LNCaP clone FGC (cell line): ENCODE measurements around the gene EIF4G3.
"Not testable (repeated sequence)": the region's sequence is repeated elsewhere in the genome, so short reads cannot be mapped to it uniquely, and the experiment has no call there.

ENCODE experiments used
- DNase-seq: peaks from one replicate; pipeline ENCODE4 v3.0.0-alpha.2; 2011; ENCODE audit warnings: low read depth
- H3K4me3 ChIP-seq: 2 replicates; pipeline ENCODE4 v1.5.1; 2011; ENCODE audit warnings: mild to moderate bottlenecking, low read depth, low read length, control low read depth
- CTCF ChIP-seq: IDR thresholded peaks from 2 replicates; pipeline ENCODE4 v1.5.1; 2012; ENCODE audit warnings: mild to moderate bottlenecking; ENCODE audit not compliant: control insufficient read depth, insufficient read depth; ENCODE audit errors: extremely low read depth

Gene EIF4G3

GRCh38 chr1:20819818-20820217 lies 356.9 kb downstream of the EIF4G3 start:
- DNase-seq, result no peak
- H3K4me3 ChIP-seq, result no peak overlapping the region
- TF ChIP-seq CTCF, result no peak

- no peak for DNase-seq
- no peak overlapping the region for H3K4me3 ChIP-seq
- no peak for TF ChIP-seq CTCF
Measured at GRCh38 chr1:20814534-20814871, 362.2 kb downstream of the EIF4G3 start.

- H3K4me3 ChIP-seq, result no peak overlapping the region
- no peak for TF ChIP-seq CTCF
- DNase-seq, result no peak
Measured at GRCh38 chr1:20811916-20812315, 364.8 kb downstream of the EIF4G3 start.

GRCh38 chr1:20793236-20793635 lies 383.5 kb downstream of the EIF4G3 start:
- no peak for DNase-seq
- TF ChIP-seq CTCF, result no peak
- no peak overlapping the region for H3K4me3 ChIP-seq

GRCh38 chr1:20792196-20792595 lies 384.5 kb downstream of the EIF4G3 start:
- TF ChIP-seq CTCF, result no peak
- no peak for DNase-seq
- H3K4me3 ChIP-seq, result no peak overlapping the region

- no peak for TF ChIP-seq CTCF
- H3K4me3 ChIP-seq, result no peak overlapping the region
Measured at GRCh38 chr1:20790785-20791184, 385.9 kb downstream of the EIF4G3 start.

GRCh38 chr1:20789598-20789997 lies 387.1 kb downstream of the EIF4G3 start:
- not testable (repeated sequence) for H3K4me3 ChIP-seq, DNase-seq

More at GRCh38 chr1:20790785-20791184, 385.9 kb downstream of the EIF4G3 start:
- no peak for DNase-seq
